Measurements from ENCODE around the gene RILPL2. TPM values are rescaled to one million over a fixed set of nuclear protein-coding genes. Genes with fewer than 3 reads are reported as not detected.

Gene RILPL2
- total and polyA plus RNA-seq, 2 of the 13 experiments (the other 11 are each of a cell fraction or from before 2014, with no cell fraction given) = 2.7 to 8.1 TPM

DNA sequence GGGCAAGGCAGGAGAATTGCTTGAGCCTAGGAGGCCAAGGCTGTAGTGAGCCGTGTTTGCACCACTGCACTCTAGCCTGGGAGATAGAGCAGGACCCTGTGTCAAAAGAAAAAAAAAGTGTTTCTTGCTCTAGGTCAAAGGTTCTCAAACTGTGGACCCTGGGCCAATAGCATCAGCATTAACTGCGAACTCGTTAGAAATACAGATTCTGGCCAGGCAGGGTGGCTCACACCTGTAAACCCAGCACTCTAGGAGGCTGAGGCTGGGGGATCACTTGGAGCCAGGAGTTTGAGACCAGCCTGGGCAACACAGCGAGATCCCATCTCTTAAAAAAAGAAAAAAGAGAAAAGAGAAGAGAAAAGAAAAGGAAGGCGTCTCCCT, 858 bp downstream of the RILPL2 start:
- WGBS (ENCODE audit: low lambda C conversion rate) = 7% methylated on average over 5 of the region's 5 CpGs
- intact Hi-C loops (cut with micrococcal nuclease; ENCODE audit: unreplicated experiment) = loop anchor here (1.0 kb wide), 1 partner anchor 46 kb away; no protein-coding TSS in a partner anchor
- no peak for TF ChIP-seq ZSCAN22 (CRISPR knock-in tag; IDR thresholded peaks at IDR 0.05)
- no peak for TF ChIP-seq ELK4 (CRISPR knock-in tag; IDR thresholded peaks at IDR 0.05; ENCODE audit: borderline replicate concordance)
- no peak for TF ChIP-seq FOXK1 (CRISPR knock-in tag; IDR thresholded peaks at IDR 0.05; ENCODE audit: borderline replicate concordance, low read depth)
- no peak for TF ChIP-seq ZNF841 (CRISPR knock-in tag; IDR thresholded peaks at IDR 0.05; ENCODE audit: borderline replicate concordance)
- TF ChIP-seq NFIB (CRISPR knock-in tag; IDR thresholded peaks at IDR 0.05; ENCODE audit: borderline replicate concordance) = no peak
- no peak for TF ChIP-seq ZNF235 (CRISPR knock-in tag; IDR thresholded peaks at IDR 0.05; ENCODE audit: borderline replicate concordance)
- TF ChIP-seq RXRB (CRISPR knock-in tag; IDR thresholded peaks at IDR 0.05; ENCODE audit: borderline replicate concordance) = peak; percentile 53; the same call in 1 of the 2 replicates
- no peak for TF ChIP-seq ERF (CRISPR knock-in tag; IDR thresholded peaks at IDR 0.05)
- TF ChIP-seq NR2F6 (IDR thresholded peaks at IDR 0.05) = peak; percentile 47
- TF ChIP-seq NR2F6 (CRISPR knock-in tag; IDR thresholded peaks at IDR 0.05) = no peak
- TF ChIP-seq ZNF878 (CRISPR knock-in tag; IDR thresholded peaks at IDR 0.05) = no peak
- peak; percentile 44; the same call in 1 of the 2 replicates for TF ChIP-seq ZNF460 (CRISPR knock-in tag; IDR thresholded peaks at IDR 0.05; ENCODE audit: borderline replicate concordance)
- no peak for TF ChIP-seq MAFK (conservative IDR thresholded peaks at IDR 0.05 in 1 of 2, IDR thresholded peaks at IDR 0.05 in 1 of 2; ENCODE audit: low read length in 2 of 2)
- no peak for TF ChIP-seq DRAP1 (CRISPR knock-in tag; IDR thresholded peaks at IDR 0.05)
- TF ChIP-seq ZNF329 (CRISPR knock-in tag; IDR thresholded peaks at IDR 0.05; ENCODE audit: low read depth) = no peak
- TF ChIP-seq ZMYM3 (CRISPR knock-in tag; IDR thresholded peaks at IDR 0.05) = peak; percentile 65; the same call in 1 of the 2 replicates
- no peak for TF ChIP-seq HMGXB4 (CRISPR knock-in tag; IDR thresholded peaks at IDR 0.05; ENCODE audit: borderline replicate concordance in 1 of 2, low read depth in 1 of 2)
- no peak for TF ChIP-seq ISX (CRISPR knock-in tag; conservative IDR thresholded peaks at IDR 0.05)
- TF ChIP-seq, protein P1, sequence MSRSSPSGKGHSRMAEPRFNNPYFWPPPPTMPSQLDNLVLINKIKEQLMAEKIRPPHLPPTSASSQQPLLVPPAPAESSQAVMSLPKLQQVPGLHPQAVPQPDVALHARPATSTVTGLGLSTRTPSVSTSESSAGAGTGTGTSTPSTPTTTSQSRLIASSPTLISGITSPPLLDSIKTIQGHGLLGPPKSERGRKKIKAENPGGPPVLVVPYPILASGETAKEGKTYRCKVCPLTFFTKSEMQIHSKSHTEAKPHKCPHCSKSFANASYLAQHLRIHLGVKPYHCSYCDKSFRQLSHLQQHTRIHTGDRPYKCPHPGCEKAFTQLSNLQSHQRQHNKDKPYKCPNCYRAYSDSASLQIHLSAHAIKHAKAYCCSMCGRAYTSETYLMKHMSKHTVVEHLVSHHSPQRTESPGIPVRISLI (CRISPR knock-in tag; IDR thresholded peaks at IDR 0.05; ENCODE audit: borderline replicate concordance) = peak; percentile 81
- TF ChIP-seq NFKB2 (CRISPR knock-in tag; IDR thresholded peaks at IDR 0.05; ENCODE audit: borderline replicate concordance) = no peak
- TF ChIP-seq MEF2D (CRISPR knock-in tag; IDR thresholded peaks at IDR 0.05) = no peak
- TF ChIP-seq ZNF577 (CRISPR knock-in tag; IDR thresholded peaks at IDR 0.05; ENCODE audit: borderline replicate concordance, low read depth) = no peak

More for the DNA sequence above, 858 bp downstream of the RILPL2 start:
- Histone ChIP-seq H3K9me3 (ENCODE audit: low read length) (no peaks in the 10 kb centered on the region), H3K9ac (ENCODE audit: insufficient read depth, low read depth, low read length) (peak overlapping the region; percentile 67; the same call in 1 of the 2 replicates), H3K79me2 (ENCODE audit: insufficient read depth, low read length) (peaks cover 8% of the 10 kb centered on the region), H3K4me3 (replicated peaks in 1 of 3; ENCODE audit: insufficient read depth in 1 of 3, low read depth in 2 of 3, low read length in 3 of 3) (peak overlapping the region; percentile 73 to 92 (median 90)), H3K27me3 (ENCODE audit: control insufficient read depth in 1 of 2, insufficient read depth in 2 of 2, low read length in 2 of 2) (no peaks in the 10 kb centered on the region), H2AFZ (ENCODE audit: low read length) (no peak overlapping the region), H3K4me2 (ENCODE audit: low read depth, low read length) (peak overlapping the region; percentile 78), H3K27ac (ENCODE audit: extremely low read length, insufficient read depth, low read length) (peak overlapping the region; percentile 64), H3K36me3 (replicated peaks in 1 of 2; ENCODE audit: control insufficient read depth in 1 of 2, insufficient read depth in 2 of 2, low read length in 2 of 2) (no peaks in the 10 kb centered on the region), H4K20me1 (ENCODE audit: insufficient read depth, low read length) (no peaks in the 10 kb centered on the region), H3K4me1 (ENCODE audit: insufficient read depth, low read length) (peaks cover 27% of the 10 kb centered on the region)
- CTCF ChIA-PET (ENCODE audit: low intra/inter-chr PET ratio, low total read pairs) = no interaction called here
- DNase-seq (ENCODE audit: low spot score) = no peak
- POLR2A ChIA-PET = interaction anchor here (1.0 to 2.0 kb wide), 3 partner anchors 13 to 148 kb away, joined by 4 to 5 read pairs (median 5); partner anchors contain the start of gene KMT5A
- in situ Hi-C loops (cut with HindIII; ENCODE audit: extremely low pct_ligation_motif_present, low pct_unique_long_range_greater_than_20kb) = no loop called here
- peak; percentile 29 for ATAC-seq
- no TSS peak for BruUV-seq (replicated peaks)
- FAIRE-seq = peak; percentile 80

Data from HepG2 (cell line).